GM12892 (cell line): ENCODE data around the gene GOLGA7B.

Source experiments
- POLR2A ChIP-seq: IDR thresholded peaks from 2 replicates; pipeline ENCODE4 v1.6.1; 2011; ENCODE audit warnings: low read depth, low read length, control low read depth
- POLR2AphosphoS5 ChIP-seq: IDR thresholded peaks from 2 replicates; pipeline ENCODE4 v1.6.1; 2011; ENCODE audit warnings: low read depth, low read length, control low read depth

DNA sequence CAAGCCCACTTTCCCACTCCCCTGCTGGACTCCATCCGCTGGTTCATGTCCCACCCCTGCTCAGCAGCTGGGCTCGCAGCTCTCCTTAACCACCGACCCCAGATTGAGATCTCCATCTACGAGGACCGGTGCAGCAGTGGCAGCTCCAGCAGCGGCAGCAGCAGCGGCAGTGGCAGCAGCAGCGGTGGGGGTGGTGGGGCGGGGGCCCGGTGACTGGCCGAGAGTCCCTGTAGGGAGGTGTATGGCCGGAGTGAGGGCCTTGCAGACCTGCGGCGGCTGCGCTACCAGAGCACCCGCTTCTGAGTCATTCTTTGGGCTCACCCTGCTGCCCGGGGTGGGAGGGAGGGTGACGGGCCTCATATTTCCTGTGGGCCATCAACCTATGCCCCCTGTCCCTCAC lies 15.8 kb downstream of the GOLGA7B start:
- no peak for TF ChIP-seq POLR2A
- no peak for TF ChIP-seq POLR2AphosphoS5
